Endothelial cell of umbilical vein (primary cell): ENCODE results near the gene MUC4. TPM values are rescaled to one million over a fixed set of nuclear protein-coding genes. Genes with fewer than 3 reads are reported as not detected.

Experiments used
- BruUV-seq: library from RNA; stranded (reverse); fragments of 400-500 nt; replicated peaks from 2 replicates; lab custom pipeline; 2021; lab: Mats Ljungman, UMichigan
- CTCF ChIA-PET: fragments of 300-600, 350-600 bp; sonication (Branson Sonifier 250); formaldehyde crosslinking; loops from one replicate; lab custom pipeline; 2021; ENCODE audit warnings: antibody characterized with exemption, inconsistent platforms; lab: Charles Lee
- POLR2A ChIA-PET: fragments of 300-600, 350-600 bp; sonication (Branson Sonifier 250); formaldehyde crosslinking; loops from one replicate; lab custom pipeline; 2021; ENCODE audit warnings: antibody characterized with exemption, inconsistent platforms; lab: Charles Lee
- DNase-seq: peaks from one replicate; pipeline ENCODE4 v3.0.0-alpha.2; 2011; ENCODE audit warnings: low read depth, low spot score
- FAIRE-seq: peaks from 2 replicates; lab custom pipeline; 2011; peaks lifted over from hg19 to GRCh38; lab: Jason Lieb, UNC
- H2AFZ ChIP-seq: 2 replicates; pipeline ENCODE4 v1.6.0; 2012; ENCODE audit warnings: low read depth, low read length, control low read depth, inconsistent platforms
- H3K27ac ChIP-seq: 2 replicates; pipeline ENCODE4 v1.5.1; 2011; ENCODE audit warnings: low read depth, mild to moderate bottlenecking, control low read depth, low read length, moderate library complexity; ENCODE audit not compliant: insufficient read depth
- H3K27me3 ChIP-seq, 2 experiments: 2 replicates each; pipeline versions ENCODE4 v1.6.0 to v1.6.1; 2011; ENCODE audit warnings: low read length in 2 of 2, mixed read lengths in 1 of 2; ENCODE audit not compliant: control insufficient read depth in 2 of 2, insufficient read depth in 2 of 2
- H3K36me3 ChIP-seq, 2 experiments: 2 replicates in 1 of 2; 3 replicates in 1 of 2; pipeline ENCODE4 v1.5.1; 2011; ENCODE audit warnings: low read length in 2 of 2, mild to moderate bottlenecking in 1 of 2, moderate library complexity in 1 of 2; ENCODE audit not compliant: control insufficient read depth in 2 of 2, insufficient read depth in 2 of 2; ENCODE audit errors: extremely low read depth in 1 of 2
- H3K4me1 ChIP-seq: 3 replicates; pipeline ENCODE4 v1.5.1; 2011; ENCODE audit warnings: mild to moderate bottlenecking, low read length; ENCODE audit not compliant: control insufficient read depth, insufficient read depth; ENCODE audit errors: extremely low read depth
- H3K4me2 ChIP-seq: 2 replicates; pipeline ENCODE4 v1.6.1; 2011; ENCODE audit warnings: low read length, control low read depth, mixed read lengths; ENCODE audit not compliant: insufficient read depth
- H3K4me3 ChIP-seq, 3 experiments: fragments of 200-600 bp in 1 of 3; sonication (generic), shearing (Covaris generic) in 1 of 3; replicated peaks in 1 of 3; 2 replicates each; pipeline ENCODE4 v1.5.1; 2011 to 2016; ENCODE audit warnings: control low read depth in 3 of 3, low read length in 3 of 3, mild to moderate bottlenecking in 2 of 3, inconsistent platforms in 1 of 3, low read depth in 1 of 3, moderate library complexity in 1 of 3; ENCODE audit not compliant: insufficient read depth in 1 of 3
- H3K79me2 ChIP-seq: 2 replicates; pipeline ENCODE4 v1.6.0; 2012; ENCODE audit warnings: low read length, inconsistent platforms; ENCODE audit not compliant: control insufficient read depth, insufficient read depth
- H3K9ac ChIP-seq: replicated peaks from 2 replicates; pipeline ENCODE3; 2011; ENCODE audit warnings: low read length, control low read depth; ENCODE audit not compliant: insufficient read depth; ENCODE audit errors: extremely low read depth
- H3K9me1 ChIP-seq: replicated peaks from 3 replicates; pipeline ENCODE4 v1.6.0; 2011; ENCODE audit warnings: mild to moderate bottlenecking, low read length; ENCODE audit not compliant: control insufficient read depth, insufficient read depth; ENCODE audit errors: extremely low read depth
- H3K9me3 ChIP-seq: replicated peaks from 2 replicates; pipeline ENCODE4 v1.5.1; 2012; ENCODE audit warnings: low read length, inconsistent platforms; ENCODE audit not compliant: control insufficient read depth, insufficient read depth
- H4K20me1 ChIP-seq: replicated peaks from 2 replicates; pipeline ENCODE3; 2011; ENCODE audit warnings: mild to moderate bottlenecking, low read length; ENCODE audit not compliant: control insufficient read depth, insufficient read depth; ENCODE audit errors: extremely low read depth
- CTCF ChIP-seq, 2 donors: IDR thresholded peaks; 1 replicate in 1 of 2; 2 replicates in 1 of 2; pipeline ENCODE4 v1.5.1; 2011; ENCODE audit warnings: low read length in 2 of 2, mild to moderate bottlenecking in 2 of 2, moderate library complexity in 2 of 2, control low read depth in 1 of 2, inconsistent platforms in 1 of 2, low read depth in 1 of 2; ENCODE audit not compliant: insufficient read depth in 1 of 2; ENCODE audit errors: extremely low read depth in 1 of 2
- EZH2 ChIP-seq: IDR thresholded peaks from 2 replicates; pipeline ENCODE4 v1.6.1; 2012; ENCODE audit warnings: borderline replicate concordance, low read depth, mild to moderate bottlenecking, moderate library complexity, low read length, inconsistent platforms; ENCODE audit not compliant: severe bottlenecking
- FOS ChIP-seq: IDR thresholded peaks from 2 replicates; pipeline ENCODE4 v1.6.1; 2011; ENCODE audit warnings: mild to moderate bottlenecking, low read length, moderate library complexity, borderline replicate concordance; ENCODE audit not compliant: insufficient read depth
- GATA2 ChIP-seq: IDR thresholded peaks from 2 replicates; pipeline ENCODE4 v1.7.0; 2011; ENCODE audit warnings: low read depth, mild to moderate bottlenecking, moderate library complexity, mixed read lengths, low read length; ENCODE audit not compliant: insufficient read length, insufficient read depth
- JUN ChIP-seq: IDR thresholded peaks from 2 replicates; pipeline ENCODE4 v1.6.1; 2011; ENCODE audit warnings: borderline replicate concordance, low read depth; ENCODE audit not compliant: insufficient read length, insufficient read depth
- MAX ChIP-seq: IDR thresholded peaks from 2 replicates; pipeline ENCODE4 v1.6.1; 2011; ENCODE audit not compliant: insufficient read depth, insufficient read length
- MYC ChIP-seq: IDR thresholded peaks from one replicate; pipeline ENCODE4 v1.6.1; 2011; ENCODE audit warnings: mild to moderate bottlenecking, low read depth, low read length
- POLR2A ChIP-seq: IDR thresholded peaks from 2 replicates; pipeline ENCODE4 v1.6.1; 2012; ENCODE audit warnings: low read depth, mild to moderate bottlenecking, control low read depth, low read length
- POLR2AphosphoS5 ChIP-seq: IDR thresholded peaks from 2 replicates; pipeline ENCODE4 v1.6.1; 2012; ENCODE audit warnings: low read depth, mild to moderate bottlenecking, control low read depth, low read length, moderate library complexity; ENCODE audit not compliant: insufficient read depth
- dilution Hi-C: fragments of 300-500 bp; cut with MboI; formaldehyde crosslinking; loops from one replicate; pipeline ENCODE4 v1.15.0; 2019; ENCODE audit warnings: low sequenced_read_pairs; ENCODE audit not compliant: extremely low pct_ligation_motif_present
- intact Hi-C: fragments of 100-400 bp; cut with micrococcal nuclease; formaldehyde crosslinking; loops from one replicate; pipeline ENCODE4 v1.10.0; 2022
- polyA plus RNA-seq, 4 experiments: library from polyadenylated mRNA; depleted of rRNA in 3 of 4; stranded (reverse) in 3 of 4; unstranded in 1 of 4; fragments of >200 nt; gene quantifications; 2 replicates each; pipeline versions ENCODE4 v1.2.1 to v1.2.3, GENCODE V29; 2011 to 2012; ENCODE audit warnings: missing spikeins in 1 of 4
- total RNA-seq: library from RNA; stranded (reverse); gene quantifications from 2 replicates; pipeline ENCODE4 v1.2.3, GENCODE V29; 2021

MUC4 gene
- total and polyA plus RNA-seq, 2 donors (not counting 3 experiments of a cell fraction or from before 2014, with no cell fraction given) = 0.04 TPM; not detected in 1

GRCh38 chr3:195763076-195763830 is 48.5 kb downstream of the MUC4 start:
- Histone ChIP-seq H3K79me2 (no peaks in the 10 kb centered on the region), H2AFZ (no peak overlapping the region), H3K9me3 (no peaks in the 10 kb centered on the region), H3K4me2 (no peak overlapping the region), H3K27me3 (peaks cover 14 to 21% of the 10 kb centered on the region in 2 experiments), H3K27ac (no peak overlapping the region), H4K20me1 (no peaks in the 10 kb centered on the region), H3K9me1 (no peaks in the 10 kb centered on the region), H3K36me3 (no peaks in the 10 kb centered on the region), H3K4me3 (no peak overlapping the region), H3K4me1 (no peaks in the 10 kb centered on the region), H3K9ac (no peak overlapping the region)
- intact Hi-C loops (no loop called here), dilution Hi-C loops (no loop called here)
- BruUV-seq = no TSS peak
- DNase-seq (no peak), FAIRE-seq (no peak)
- ChIA-PET CTCF (no interaction called here), POLR2A (no interaction called here)
- TF ChIP-seq MYC = no peak
- TF ChIP-seq POLR2AphosphoS5 = no peak
- no peak for TF ChIP-seq EZH2
- no peak for TF ChIP-seq GATA2
- TF ChIP-seq MAX = no peak

GRCh38 chr3:195762611-195763010 is 49.1 kb downstream of the MUC4 start:
- Histone ChIP-seq H3K27me3 (peaks cover 16 to 23% of the 10 kb centered on the region in 2 experiments), H4K20me1 (no peaks in the 10 kb centered on the region), H3K4me1 (peaks cover 4% of the 10 kb centered on the region), H2AFZ (no peak overlapping the region), H3K79me2 (no peaks in the 10 kb centered on the region), H3K27ac (no peak overlapping the region), H3K9me1 (no peaks in the 10 kb centered on the region), H3K9ac (no peak overlapping the region), H3K4me2 (no peak overlapping the region), H3K4me3 (no peak overlapping the region), H3K36me3 (no peaks in the 10 kb centered on the region), H3K9me3 (no peaks in the 10 kb centered on the region)
- ChIA-PET CTCF (no interaction called here), POLR2A (no interaction called here)
- BruUV-seq = no TSS peak
- intact Hi-C loops = no loop called here
- TF ChIP-seq POLR2A = no peak
- TF ChIP-seq POLR2AphosphoS5 = no peak
- no peak for TF ChIP-seq GATA2
- TF ChIP-seq MAX = no peak
- TF ChIP-seq EZH2 = no peak
- TF ChIP-seq CTCF (IDR thresholded peaks at IDR 0.05; ENCODE audit: extremely low read depth in 1 of 2, insufficient read depth in 1 of 2, low read depth in 1 of 2, low read length in 2 of 2) = no peak
- TF ChIP-seq JUN = no peak
- no peak for TF ChIP-seq FOS
- TF ChIP-seq MYC = no peak
- DNase-seq (no peak), FAIRE-seq (no peak)
- dilution Hi-C loops = no loop called here
